ENCODE results near the gene HSF5.

HSF5 gene

GRCh38 chr17:58383892-58384462, 104.2 kb downstream of the HSF5 start:
- DNase-seq = no peak

DNA sequence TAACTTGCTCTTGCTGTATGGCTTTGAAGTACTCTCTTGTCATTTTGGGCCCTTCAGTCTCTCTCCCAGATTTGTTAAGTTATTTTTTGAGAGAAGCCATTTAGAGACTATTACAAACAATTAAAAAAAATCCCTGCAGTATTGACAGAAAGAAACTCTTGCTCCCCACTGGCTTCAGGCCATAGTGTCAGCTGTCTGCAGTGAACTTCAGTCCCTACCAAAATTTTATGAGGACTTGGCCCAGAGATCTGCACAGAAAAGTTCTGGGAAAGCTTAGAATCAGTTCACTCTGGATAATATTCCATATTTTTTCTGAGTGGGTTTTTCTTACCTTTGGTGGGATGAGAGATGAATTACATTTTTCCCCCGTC, 105.4 kb downstream of the HSF5 start:
- no peak for DNase-seq

- DNase-seq = no peak
Measured at GRCh38 chr17:58382108-58382871, 105.9 kb downstream of the HSF5 start.

- DNase-seq = no peak
Measured at GRCh38 chr17:58381124-58382035, 106.8 kb downstream of the HSF5 start.

DNA sequence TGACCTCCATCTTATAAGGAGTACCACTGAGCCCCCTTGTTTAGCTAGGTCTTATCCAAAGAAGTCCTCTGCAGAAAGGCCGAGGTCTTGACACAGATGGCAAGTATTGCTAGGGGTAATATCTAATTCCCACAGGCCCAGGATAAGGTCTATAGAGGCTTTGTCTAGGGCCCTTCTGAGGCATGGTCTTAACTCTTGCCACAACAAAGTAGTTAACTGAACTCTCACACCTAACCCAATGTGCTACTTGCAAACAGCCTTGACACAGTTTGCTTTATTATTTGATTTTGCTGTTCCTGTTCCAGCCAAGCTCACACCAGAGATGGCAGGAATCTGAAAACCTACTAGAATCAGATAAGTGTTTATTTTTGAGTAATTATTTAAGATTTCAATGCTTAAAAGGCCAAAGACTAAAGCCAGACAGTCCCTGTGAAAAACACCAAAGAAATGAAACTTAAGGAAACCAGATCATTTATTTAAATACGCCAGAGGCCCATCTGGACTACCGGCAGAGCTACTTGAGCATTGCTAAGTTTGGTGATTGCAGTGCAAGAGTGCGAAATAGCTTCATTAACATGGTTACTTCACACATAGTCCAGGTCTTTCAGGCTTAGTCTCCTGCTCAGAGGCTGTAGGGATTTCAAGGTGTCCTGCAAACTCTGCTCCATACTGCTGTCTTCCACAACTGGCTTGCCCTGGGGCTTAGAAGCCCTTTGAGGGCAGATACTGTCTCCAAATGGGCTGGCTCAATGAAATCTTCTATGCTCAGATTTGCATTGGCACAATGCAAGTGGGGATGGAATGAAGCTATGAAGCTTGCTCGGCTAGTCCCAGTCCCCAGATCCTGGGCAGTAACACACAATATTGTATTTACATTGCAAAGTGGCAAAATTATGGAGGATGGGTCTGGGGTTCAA, 107.7 kb downstream of the HSF5 start:
- DNase-seq = no peak

- DNase-seq = no peak
Measured at GRCh38 chr17:58379511-58379824, 108.7 kb downstream of the HSF5 start.

GRCh38 chr17:58378733-58379510, 109.3 kb downstream of the HSF5 start:
- DNase-seq = no peak

GRCh38 chr17:58377661-58378060, 110.5 kb downstream of the HSF5 start:
- no peak for DNase-seq

DNA sequence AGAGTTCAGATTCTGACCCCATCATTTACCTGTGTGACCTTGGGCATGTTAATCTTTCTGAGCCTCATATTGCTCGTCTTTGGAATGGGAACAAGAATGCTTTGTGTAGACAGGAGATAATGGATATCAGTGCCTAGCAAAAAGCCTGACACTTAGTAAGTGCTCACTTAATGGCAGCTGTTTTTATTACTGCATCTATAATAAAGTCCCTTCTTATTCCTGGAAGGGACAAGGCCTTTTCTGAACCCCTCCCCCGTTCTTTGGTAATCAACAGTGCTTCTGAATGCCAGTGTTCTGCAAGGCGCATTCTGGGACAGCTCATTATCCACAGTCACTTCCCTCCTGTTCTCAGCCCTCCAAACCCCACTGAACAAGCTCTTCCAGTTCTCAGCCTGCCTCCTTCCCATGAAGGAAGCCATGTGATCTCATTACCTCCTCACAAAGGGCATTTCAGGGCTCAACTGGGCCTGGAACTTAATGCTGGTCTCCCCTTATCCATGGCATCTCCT, 111.1 kb downstream of the HSF5 start:
- no peak for DNase-seq

- DNase-seq = no peak
Measured at GRCh38 chr17:58376472-58377000, 111.7 kb downstream of the HSF5 start.

GRCh38 chr17:58375811-58376210, 112.4 kb downstream of the HSF5 start:
- no peak for DNase-seq

DNA sequence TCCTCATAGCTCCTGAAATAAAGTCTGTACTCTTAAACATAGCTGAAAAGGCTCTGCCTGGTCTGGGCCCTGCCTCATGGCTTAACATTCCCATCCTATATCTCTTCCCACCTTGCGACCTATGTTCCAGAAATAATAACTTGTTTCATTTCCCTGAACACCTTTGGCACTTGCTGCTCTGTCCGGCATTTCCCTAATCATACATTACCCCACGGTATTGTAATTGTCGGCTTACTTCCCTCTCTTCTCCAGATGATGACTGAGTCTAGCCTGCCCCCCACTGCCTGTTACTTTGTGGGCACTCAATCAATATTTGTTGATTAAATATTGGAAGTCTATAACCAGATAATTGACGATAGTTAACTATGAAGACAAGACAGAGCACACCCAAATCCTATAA, 113.0 kb downstream of the HSF5 start:
- no peak for DNase-seq

- no peak for DNase-seq
Measured at GRCh38 chr17:58373923-58374322, 114.3 kb downstream of the HSF5 start.

DNA sequence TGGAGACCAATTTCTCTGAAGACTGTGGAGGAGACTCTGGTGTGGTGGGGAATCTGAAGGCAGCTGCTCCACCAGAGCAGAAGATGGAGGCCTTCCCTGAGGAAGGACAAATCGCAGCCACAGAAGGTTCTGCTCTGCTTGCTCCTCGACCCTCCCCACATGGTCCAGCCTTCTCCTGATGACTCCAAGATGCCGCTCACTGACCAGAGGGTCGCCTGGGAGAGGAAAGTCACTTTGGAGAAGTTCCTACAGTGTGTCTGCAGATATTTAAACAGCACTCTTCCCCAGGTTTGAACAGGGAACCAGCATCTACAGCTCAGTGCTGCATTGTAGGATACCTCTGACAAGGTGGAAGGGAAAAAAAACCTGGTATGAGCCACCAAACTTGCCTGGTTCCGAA, 115.2 kb downstream of the HSF5 start:
- no peak for DNase-seq

GRCh38 chr17:58371300-58371950, 116.8 kb downstream of the HSF5 start:
- DNase-seq = no peak

DNA sequence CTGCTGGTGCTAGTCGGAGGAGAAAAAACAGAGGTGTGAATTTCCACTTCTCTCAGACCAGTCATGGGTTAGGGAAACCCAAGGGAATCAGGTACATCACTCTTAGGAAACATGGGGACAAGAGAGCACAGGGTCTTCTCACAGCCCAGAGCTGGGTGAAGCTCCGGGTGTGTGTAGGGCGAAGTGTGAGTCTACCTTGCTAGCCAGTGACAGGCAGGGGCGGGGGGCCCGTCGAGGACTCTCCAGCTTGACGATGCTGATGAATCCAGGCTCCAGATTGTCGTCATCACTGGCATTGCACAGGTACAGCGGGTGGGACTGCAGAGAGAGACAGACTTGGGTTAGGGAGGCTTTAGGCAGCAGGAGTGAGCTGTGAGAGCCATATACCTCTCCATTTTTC, 117.5 kb downstream of the HSF5 start:
- DNase-seq = no peak

- DNase-seq = no peak
Measured at GRCh38 chr17:58370309-58370708, 117.9 kb downstream of the HSF5 start.
